HG03139 (cell line): ENCODE data around the gene RIPK1.
A peak's percentile ranks its signal among the peaks of the same experiment; 100 is the strongest.

Experiments
- ATAC-seq: cut with Tn5 transposase; IDR thresholded peaks from one replicate; pipeline ENCODE4 v1.9.1; 2021; ENCODE audit not compliant: unreplicated experiment

RIPK1 gene

DNA sequence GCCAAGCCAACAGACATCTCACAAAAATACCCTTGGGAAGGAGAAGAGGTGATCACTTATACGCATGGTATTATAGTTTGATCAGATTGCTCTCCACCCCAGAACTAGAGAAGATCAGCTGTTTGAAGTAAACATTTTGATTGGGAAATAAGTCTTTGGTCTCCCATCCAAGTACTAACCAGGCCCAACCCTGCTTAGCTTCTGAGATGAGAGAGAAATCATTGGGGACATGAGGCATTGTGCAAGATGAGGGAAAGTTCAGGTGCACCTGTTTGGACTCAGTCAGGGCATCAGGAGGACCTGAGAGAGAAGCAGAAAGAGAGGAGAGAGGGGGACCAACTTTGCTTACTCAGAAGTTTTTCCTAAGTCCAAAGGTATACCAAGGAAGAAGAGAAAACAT lies 11.4 kb downstream of the RIPK1 start:
- ATAC-seq = no peak

DNA sequence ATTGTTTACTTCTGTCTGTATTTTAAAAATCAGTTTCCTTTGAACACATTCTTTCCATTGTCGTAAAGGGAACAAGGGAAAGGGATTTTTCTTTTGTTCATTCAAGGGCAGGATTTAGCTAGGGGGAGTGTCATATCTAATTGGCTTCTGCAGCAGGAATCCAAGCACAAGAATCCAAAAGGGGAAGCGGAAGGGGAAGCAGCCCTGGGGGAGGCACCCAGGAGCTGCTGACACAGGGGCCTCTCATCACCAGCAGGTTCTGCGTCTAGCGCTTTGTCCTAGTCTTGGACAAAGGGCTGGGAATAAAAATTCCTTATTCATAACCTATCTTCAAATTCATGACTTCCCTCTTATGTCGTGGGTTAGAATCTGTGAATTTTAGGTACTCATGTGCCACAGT lies 13.7 kb downstream of the RIPK1 start:
- no peak for ATAC-seq

DNA sequence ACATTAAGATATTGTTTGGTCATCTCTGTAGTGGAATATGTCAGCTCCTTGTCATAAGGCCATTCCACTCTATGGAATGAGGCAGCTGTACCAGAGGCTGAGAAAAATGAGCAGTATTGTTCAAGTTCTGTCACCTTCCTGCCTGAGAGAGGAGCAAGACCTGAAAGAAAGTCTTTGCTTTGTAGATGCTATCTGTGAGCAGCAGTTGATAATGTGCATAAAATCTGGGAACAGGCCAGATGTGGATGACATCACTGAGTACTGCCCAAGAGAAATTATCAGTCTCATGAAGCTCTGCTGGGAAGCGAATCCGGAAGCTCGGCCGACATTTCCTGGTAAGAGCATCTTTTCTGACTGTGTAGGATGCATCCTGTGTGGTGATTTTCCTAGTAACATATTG lies 16.8 kb downstream of the RIPK1 start:
- ATAC-seq = no peak

DNA sequence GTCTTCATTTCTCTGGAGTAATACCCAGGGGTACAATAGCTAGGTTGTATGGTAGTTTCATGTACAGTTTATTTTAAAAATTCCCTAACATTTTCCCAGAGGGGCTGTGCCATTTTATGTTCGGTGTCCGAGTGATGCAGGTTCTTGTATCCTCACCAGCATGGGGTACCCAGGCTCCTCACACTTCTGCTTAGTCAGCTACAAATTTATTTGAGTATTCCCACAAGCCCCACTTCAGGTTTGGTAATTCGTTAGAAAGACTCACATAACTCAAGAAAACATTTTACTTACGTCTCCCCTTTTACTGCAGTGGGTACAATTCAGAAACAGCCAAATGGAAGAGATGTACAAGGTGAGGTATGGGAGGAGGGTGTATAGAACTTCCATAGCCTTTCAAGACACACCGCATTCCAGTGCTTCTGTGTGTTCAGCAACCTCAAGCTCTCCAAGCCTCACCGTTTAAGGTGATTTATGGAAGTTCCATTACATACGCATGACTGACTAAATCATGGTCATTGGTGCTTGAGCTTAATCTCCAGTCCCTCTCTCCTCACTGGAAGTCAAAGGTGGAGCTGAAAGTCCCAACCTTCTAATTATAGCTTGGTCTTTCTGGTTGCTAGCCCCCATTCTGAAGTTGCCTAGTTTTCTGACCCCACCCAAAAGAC lies 18.1 kb downstream of the RIPK1 start:
- no peak for ATAC-seq

DNA sequence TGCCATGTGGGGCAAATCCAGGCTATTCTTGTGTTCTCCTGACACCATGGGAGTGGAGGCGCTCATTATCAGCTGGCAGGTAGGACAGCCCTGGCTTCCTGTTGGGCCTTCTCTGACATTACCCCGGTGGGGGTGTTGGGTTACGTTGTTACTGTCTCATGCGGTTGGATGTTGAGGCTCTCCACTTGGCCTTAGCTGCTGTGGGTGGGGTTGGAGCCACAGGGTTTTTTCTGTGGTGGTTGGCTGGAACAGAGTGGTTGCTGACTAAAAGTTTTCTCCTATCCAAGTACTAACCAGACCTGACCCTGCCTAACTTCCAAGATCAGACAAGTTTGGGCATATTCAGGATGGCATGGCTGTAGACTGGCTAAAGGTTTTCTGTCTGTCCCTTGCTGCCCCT lies 20.2 kb downstream of the RIPK1 start:
- ATAC-seq = no peak

DNA sequence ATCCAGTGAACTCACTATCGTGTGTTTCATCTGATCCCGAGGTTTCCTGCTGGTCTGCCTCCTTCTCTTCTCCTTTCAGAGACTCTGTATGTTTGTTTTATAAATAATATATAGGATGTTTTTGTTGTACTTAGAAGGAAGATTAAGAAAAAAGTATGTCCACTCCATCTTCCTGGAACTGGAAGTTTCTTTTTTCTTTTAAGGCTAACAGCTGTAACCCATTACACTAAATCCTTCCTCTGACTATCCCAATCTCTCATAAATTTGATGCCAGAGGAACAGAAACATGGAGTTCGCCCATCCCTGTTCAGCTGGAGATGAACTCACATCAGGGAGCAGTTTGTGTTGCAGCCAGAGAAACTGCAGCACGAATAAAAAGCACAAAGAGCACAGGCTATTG lies 20.7 kb downstream of the RIPK1 start:
- no peak for ATAC-seq

DNA sequence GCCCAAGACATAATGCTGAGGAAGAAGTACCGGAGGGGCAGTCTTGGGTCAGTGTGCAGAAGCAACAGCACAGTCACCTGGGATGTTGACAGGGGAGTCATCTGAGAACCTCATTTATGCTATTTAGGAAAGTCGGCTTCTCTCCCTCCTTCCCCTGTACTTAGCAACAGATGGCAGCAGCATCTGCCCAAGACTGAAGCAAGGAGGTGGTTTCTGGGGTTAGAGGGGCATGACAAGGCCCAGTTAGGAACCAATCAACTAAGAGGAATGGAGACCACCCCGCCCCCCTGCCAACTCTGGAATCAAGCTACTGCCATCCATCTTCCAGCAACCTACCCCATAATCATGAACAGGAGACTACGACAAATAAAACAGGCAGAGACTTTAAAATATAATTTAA lies 21.7 kb downstream of the RIPK1 start:
- ATAC-seq = no peak

DNA sequence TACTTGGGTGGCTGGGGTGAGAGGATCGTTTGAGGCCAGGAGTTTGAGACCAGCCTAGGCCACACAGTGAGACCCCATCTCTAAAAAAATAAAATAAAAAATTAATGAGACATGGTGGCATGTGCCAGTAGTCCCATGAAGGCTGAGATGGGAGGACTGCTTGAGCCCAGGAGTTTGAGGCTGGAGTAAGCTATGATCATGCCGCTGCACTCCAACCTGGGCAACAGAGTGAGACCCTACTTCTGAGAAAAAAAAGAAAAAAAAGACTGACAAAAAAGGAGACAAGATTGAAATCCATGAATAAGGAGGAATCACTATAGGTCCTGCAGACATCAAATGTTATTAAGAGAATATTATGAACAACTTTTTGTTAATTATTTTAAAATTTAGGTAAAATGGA lies 26.5 kb downstream of the RIPK1 start:
- no peak for ATAC-seq

DNA sequence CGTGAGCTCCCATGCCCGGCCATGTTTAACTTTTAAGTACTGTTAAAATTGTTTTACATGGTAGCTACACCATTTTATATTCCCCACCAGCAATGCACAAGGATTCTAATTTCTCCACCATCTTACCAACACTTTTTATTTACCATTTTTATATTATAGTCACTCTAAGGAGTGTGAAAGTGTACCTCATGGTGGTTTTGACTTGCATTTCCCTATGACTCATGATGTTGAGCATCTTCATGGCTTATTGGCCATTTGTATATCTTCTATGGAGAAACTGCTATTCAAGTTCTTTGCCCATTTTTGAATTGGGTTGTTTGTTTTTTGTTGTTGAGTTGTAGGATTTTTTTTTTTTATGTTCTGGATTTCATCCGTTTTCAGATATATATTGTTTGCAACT lies 34.6 kb downstream of the RIPK1 start:
- no peak for ATAC-seq

DNA sequence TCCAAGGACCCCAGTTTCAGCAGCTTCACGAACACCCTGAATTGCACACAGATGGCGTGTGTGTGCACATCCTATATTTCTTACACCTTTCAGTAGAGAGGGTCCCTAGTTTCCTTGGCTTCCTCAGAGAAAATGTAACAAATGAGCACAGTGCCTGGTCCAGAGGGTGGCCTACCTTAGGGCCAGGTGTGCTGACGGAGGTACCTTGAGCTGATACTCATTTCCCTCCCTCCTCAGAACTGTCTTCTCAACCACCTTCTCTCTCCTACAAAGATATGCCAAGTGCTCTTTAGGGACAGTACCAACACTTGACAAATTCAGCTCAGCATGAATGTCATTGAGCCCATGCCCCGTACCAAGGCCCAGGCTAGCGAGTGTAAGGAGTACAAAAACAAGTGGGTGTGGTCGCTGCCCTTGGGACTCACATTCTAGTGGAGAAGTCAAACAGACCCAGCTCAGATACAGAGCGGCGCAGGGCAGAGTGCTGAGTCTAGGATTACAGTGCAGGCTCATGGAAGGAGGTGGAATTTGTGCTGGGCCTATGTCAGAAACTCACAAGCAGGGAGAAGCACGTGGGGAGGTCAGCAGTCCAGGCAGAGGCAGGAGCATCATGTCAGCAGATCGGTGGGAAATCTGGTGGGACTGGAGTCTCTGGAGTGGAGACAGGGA lies 40.6 kb downstream of the RIPK1 start:
- no peak for ATAC-seq

DNA sequence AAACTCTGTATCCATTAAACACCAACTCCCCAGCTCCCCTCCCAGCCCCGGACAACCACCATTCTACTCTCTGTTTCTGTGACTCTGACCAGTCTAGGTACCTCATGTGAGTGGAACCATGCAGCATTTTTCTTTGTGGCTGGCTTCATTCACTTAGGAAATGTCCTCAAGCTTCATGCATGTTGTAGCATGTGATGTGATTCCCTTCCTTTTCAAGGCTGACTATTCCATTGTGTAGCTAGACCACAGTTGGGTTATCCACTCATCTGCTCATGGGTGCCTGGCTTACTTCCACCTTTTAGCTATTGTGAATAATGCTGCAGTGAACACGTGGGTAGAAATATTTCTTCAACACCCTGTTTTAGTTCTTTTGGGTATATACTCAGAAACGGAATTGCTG lies 41.5 kb downstream of the RIPK1 start:
- no peak for ATAC-seq

DNA sequence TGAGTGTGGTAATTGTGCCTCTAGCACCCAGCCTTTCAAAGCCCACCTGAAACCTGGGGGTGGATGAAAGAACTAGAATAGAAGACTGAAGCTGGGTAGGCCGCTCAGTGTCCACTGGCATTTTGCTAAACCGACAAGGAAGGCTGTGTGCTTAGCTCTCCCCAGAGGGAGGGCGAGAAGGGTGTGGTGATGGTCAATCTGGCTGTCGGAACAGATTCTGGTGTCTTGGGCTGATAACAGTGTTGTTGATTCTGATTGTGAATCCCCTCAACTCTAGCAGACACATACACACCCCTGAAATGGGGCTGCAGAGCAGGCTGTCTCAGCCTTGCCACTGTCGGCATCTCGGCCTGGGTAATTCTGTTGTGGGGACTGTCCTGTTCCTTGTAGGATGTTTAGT lies 46.1 kb downstream of the RIPK1 start:
- no peak for ATAC-seq

DNA sequence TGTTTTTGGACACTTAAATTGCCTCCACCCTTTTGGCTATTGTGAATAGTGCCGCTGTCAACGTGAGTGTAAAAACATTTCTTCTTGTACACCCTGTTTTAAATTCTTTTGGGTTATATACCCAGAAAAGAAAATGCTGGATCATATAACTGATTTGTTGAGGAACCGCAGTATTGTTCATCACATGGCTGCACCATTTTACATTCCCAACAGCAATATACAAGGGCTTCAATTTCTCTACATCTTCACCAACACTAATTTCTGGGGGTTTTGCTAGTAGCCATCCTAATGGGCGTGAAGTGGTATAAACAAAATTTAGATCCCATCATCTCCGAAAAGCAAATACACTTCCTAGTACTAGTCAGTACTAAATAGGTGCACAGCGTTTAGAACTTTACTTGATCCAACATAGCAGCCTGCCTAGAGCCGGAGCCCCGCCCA lies 49.6 kb downstream of the RIPK1 start:
- no peak for ATAC-seq

DNA sequence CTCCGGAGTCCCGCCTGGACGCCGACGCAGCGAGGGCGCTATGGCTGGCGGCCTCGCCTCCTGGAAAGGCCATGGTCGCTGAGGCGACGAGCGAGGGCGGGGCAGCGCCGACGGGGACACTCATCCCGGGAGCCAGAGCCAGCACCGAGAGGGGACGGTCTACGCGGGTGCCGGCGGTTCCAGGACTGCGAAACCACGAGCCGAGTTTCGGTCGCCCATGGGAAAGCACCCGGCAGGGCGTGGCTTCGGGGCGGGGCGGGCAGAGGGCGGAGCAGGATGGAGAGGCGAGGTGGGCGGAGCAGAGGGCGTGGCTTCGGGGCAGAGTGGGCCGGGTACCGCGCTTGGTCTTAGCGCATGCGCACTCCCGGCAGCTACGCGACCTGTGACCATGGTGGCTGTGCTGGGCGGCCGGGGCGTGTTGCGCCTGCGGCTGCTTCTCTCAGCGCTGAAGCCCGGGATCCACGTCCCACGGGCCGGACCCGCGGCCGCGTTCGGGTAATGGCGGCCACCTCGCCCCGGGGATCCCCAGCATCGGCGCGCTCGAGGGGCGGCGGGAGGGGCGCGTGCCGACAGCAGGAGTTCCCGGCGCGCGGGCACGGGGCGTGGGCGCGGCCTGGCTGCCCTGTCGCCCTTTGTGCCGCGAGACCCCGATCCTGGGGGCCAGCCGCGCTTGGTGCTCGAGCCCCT lies 50.2 kb downstream of the RIPK1 start, which contains the start of gene BPHL:
BPHL (plus strand) TSS at position 359 of the 687 bp plus-strand sequence; CDS start at position 389, 30 bp downstream.
- peak; percentile 86 for ATAC-seq

DNA sequence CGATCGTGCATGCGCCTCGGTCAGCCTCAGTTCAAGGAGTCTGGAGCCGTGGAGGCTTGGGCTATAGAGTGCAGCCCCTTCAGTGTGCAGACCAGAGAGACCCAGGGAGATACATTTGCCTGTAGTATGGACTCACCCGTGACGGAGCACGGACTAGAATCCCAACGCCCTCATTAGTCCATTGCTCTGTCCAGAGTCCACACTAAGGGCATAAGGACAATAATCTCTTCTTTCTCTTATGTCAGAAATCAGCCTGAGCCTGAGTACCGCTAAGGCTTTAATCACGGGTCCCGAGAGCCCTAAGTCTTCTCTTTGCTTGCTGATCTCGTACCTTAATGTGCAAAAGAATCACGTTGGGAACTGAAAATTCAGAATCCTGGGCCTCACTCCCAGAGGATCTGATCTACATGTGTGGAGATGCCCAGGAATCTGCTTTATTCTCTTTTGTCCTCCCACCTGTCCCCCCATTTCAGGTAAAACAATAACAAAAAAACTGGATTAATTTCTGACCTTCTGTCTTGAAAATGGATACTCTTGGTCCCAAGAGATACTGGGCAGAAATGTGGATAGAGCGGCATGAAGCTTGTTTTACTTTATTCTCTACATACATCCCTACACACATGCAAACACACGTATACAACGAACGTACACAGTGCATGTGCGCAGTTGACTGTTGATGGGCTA lies 50.9 kb downstream of the RIPK1 start:
- ATAC-seq = peak; percentile 32

DNA sequence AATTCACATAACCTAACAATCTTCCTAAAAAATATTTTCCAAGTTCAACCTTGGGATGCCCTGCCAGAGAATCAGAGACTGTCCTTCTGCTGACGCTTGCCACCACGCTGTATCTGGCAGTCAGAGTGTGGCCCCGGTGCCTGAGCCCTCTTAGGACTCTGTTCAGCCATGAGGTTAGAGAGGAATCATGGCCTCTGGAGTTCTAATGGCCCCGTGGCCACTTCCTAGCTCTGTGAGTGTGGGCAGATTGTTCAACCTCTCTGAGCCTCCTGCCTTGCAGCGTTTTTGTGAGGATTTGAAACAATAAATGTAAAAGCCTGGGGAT lies 52.4 kb downstream of the RIPK1 start:
- no peak for ATAC-seq

DNA sequence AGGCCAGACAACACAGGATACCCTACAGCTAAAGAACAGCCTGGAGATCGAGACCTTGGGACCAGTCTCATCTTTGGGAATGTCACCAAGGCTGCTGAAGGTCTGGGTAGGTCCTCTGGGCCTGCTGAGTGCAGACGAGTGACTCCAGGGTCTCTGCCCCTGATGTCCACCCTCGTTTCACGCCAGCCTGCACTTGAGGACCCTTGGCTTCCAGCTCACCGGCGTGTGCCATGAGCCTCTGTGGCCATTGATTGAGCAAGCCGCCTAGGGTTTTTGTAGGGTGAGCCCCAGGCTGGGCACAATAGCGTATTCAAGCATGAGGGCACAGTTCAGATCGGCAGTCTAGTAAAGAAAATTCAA lies 54.5 kb downstream of the RIPK1 start:
- ATAC-seq = no peak

DNA sequence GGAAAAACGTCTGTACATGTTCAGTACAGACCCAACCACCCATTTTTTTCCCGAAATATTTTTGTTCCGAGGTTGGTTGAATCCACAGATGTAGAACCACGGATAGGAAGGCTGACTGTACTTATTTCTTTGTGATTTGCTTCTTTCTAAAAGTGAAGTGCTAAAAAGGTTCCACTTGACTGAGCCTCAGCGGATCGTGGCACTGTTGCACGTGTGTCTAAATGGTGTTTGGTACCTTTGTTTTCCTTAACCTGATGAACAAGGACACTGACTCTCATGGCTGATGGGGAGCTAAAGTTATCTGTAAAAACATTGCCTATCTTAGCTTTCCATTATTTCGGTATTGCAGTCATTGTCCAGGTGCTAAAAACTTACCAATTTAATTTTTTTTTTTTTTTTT lies 56.4 kb downstream of the RIPK1 start:
- ATAC-seq = no peak

DNA sequence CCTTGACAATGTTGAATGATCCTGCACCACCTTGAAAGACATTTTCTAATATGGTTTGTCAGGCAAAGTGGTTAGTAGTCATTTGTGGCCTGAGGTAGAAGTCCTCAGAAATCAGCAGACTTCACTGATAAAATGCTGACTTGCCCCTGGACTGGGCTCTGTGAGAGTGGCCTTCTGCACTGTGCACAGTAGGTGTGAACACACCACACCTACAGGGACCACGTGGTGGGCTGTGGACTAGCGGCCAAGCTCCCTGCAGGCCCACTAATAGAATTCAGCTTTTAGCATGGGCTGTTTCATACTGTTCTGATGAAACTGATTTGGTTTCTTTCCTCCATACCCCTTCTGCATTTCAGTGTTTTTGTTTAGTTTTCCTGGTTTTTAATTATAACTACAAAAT lies 57.5 kb downstream of the RIPK1 start:
- no peak for ATAC-seq

DNA sequence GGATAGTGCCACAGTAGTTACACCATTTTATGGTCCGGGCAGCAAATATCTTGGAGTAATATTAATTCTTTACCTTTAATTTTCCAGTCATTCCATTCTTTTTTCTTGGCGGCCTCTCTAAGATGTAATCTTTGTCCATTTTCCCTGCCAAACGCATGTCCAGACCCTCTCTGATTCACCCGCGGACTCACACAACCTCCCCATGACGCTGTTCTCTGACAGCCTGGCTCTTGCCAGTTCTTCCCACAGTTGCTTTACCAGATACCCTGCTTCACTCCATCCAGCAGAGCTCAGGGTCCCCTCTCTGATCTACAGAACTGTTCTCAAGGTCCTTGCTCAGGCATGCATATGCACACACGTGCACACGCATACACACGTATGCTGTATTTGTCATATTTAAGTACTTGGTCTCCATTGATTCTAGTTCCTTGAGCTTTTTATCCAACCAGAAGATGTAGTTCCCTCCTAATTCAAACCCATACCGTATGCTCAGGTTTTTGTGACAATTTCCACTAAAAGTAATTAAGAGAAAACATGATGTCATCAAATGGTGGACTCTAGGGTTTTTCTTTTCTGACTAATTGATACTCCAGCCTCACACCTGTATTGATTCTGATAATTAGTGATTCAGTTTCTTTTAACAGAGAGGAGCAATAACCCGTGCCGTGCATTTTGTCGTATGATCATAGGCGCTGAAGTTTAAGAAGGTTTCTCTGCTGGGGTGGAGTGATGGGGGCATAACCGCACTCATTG lies 60.2 kb downstream of the RIPK1 start:
- ATAC-seq = no peak

DNA sequence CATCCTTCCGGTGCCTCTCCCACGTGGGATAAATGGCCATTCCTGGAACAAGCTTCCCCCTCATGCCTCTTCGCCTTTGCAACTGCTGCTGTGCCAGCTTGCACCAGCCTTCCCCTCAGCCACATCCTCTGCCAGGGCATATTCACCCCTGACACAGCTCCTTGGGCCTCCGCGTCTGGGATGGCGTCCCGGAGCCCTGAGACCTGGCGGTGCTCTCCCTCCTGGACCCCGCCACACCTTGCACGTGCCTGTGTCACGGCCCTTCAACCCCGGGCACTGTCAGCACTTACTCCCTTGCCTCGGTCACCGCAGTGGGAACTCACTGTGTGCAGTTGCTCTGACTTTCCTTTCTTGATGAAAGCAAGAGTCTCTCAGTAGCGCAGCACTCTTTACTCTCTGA lies 63.4 kb downstream of the RIPK1 start:
- no peak for ATAC-seq
